Smooth muscle cell of the umbilical artery (primary cell): ENCODE data around the gene FPR1. TPM values are rescaled to one million over a fixed set of nuclear protein-coding genes. Genes with fewer than 3 reads are reported as not detected.

Experiments used
- total RNA-seq: library from RNA; depleted of rRNA; stranded (reverse); fragments of >200 nt; gene quantifications from 2 replicates; pipeline ENCODE4 v1.2.3, GENCODE V29; 2014

The FPR1 gene
- total RNA-seq = 1.6 and 1.8 TPM in 2 replicates

GRCh38 chr19:51751655-51752054, at the start of gene FPR1:
FPR1 (minus strand) TSS chr19:51751878; CDS start chr19:51746994, 4,884 bp downstream.

GRCh38 chr19:51794885-51795490, 43.3 kb upstream of the FPR1 start, which contains the start of gene FPR3:
FPR3 (plus strand) TSS chr19:51795157; CDS start chr19:51823749, 28,592 bp downstream.

GRCh38 chr19:51760697-51761356, 9.1 kb upstream of the FPR1 start, which contains the start of gene FPR2:
FPR2 (plus strand) TSS chr19:51761180; CDS start chr19:51768659, 7,479 bp downstream.

Other genes with a start within 250 kb of the FPR1 start
- not detected in 2 replicates for gene SIGLEC6, start 220.2 kb downstream of the FPR1 start, total RNA-seq
- 7.7 and 29.9 TPM in 2 replicates for gene ZNF175, start 180.6 kb downstream of the FPR1 start, total RNA-seq
- gene SIGLEC5, start 121.5 kb downstream of the FPR1 start, total RNA-seq = not detected in 2 replicates
- not detected in 2 replicates for gene SIGLEC14, start 105.1 kb downstream of the FPR1 start, total RNA-seq
- gene SPACA6, start 58.5 kb downstream of the FPR1 start, total RNA-seq = 5.2 and 11.0 TPM in 2 replicates
- gene HAS1, start 27.9 kb downstream of the FPR1 start, total RNA-seq = 10.4 and 33.9 TPM in 2 replicates
- 0.05 and 0.30 TPM in 2 replicates for gene FPR2, start 9.3 kb upstream of the FPR1 start, total RNA-seq
- under 0.01 and 0.88 TPM in 2 replicates for gene FPR3, start 43.3 kb upstream of the FPR1 start, total RNA-seq
- gene ZNF577, start 136.1 kb upstream of the FPR1 start, total RNA-seq = 9.1 and 14.0 TPM in 2 replicates
- gene ZNF649, start 153.1 kb upstream of the FPR1 start, total RNA-seq = 8.9 and 9.7 TPM in 2 replicates
- gene ZNF613, start 175.6 kb upstream of the FPR1 start, total RNA-seq = 8.0 and 8.4 TPM in 2 replicates
- 7.7 and 8.3 TPM in 2 replicates for gene ZNF350, start 235.0 kb upstream of the FPR1 start, total RNA-seq